ENCODE results near the gene ERBB2. TPM values are rescaled to one million over a fixed set of nuclear protein-coding genes. Genes with fewer than 3 reads are reported as not detected.

Gene ERBB2
- total and polyA plus RNA-seq, 2 of the 13 experiments (the other 11 are each of a cell fraction or from before 2014, with no cell fraction given): 57.7 to 64.1 TPM

GRCh38 chr17:39756380-39757079 is 56.7 kb downstream of the ERBB2 start:
- CTCF ChIA-PET (ENCODE audit: low intra/inter-chr PET ratio, low total read pairs): no interaction called here

More at GRCh38 chr17:39756380-39757079, 56.7 kb downstream of the ERBB2 start:
- peaks cover 6 to 48% of the 10 kb centered on the region in 2 experiments for H3K27me3 ChIP-seq (ENCODE audit: control insufficient read depth in 1 of 2, insufficient read depth in 2 of 2, low read length in 2 of 2)
- intact Hi-C loops (cut with micrococcal nuclease; ENCODE audit: unreplicated experiment): no loop called here
- WGBS (ENCODE audit: low lambda C conversion rate): 43% methylated on average over 7 of the region's 7 CpGs
- BruUV-seq (replicated peaks): no TSS peak
- H3K27ac ChIP-seq (ENCODE audit: extremely low read length, insufficient read depth, low read length): no peak overlapping the region
- FAIRE-seq: no peak
- TF ChIP-seq CENPBD1 (CRISPR knock-in tag; IDR thresholded peaks at IDR 0.05; ENCODE audit: borderline replicate concordance, low read depth) (no peak), ZNF281 (CRISPR knock-in tag; IDR thresholded peaks at IDR 0.05; ENCODE audit: borderline replicate concordance) (no peak), HNRNPL (IDR thresholded peaks at IDR 0.05; ENCODE audit: low read depth, low read length) (no peak), ZFP62 (CRISPR knock-in tag; IDR thresholded peaks at IDR 0.05) (no peak), KDM1A (CRISPR knock-in tag; IDR thresholded peaks at IDR 0.05) (no peak), ZNF101 (CRISPR knock-in tag; IDR thresholded peaks at IDR 0.05; ENCODE audit: borderline replicate concordance, low read depth) (no peak), ZNF136 (CRISPR knock-in tag; IDR thresholded peaks at IDR 0.05; ENCODE audit: low read depth) (no peak), PAXIP1 (CRISPR knock-in tag; conservative IDR thresholded peaks at IDR 0.05) (no peak), ZNF761 (CRISPR knock-in tag; conservative IDR thresholded peaks at IDR 0.05) (no peak)
- H3K4me1 ChIP-seq (ENCODE audit: insufficient read depth, low read length): peaks cover 62% of the 10 kb centered on the region
- H3K4me3 ChIP-seq (replicated peaks in 1 of 3; ENCODE audit: insufficient read depth in 1 of 3, low read depth in 2 of 3, low read length in 3 of 3): peak overlapping the region in 1 of 3 experiments; percentile 35; a peak in 1 of 6 replicates
- ATAC-seq: no peak
- H3K36me3 ChIP-seq (replicated peaks in 1 of 2; ENCODE audit: control insufficient read depth in 1 of 2, insufficient read depth in 2 of 2, low read length in 2 of 2): no peaks in the 10 kb centered on the region
- in situ Hi-C loops (cut with HindIII; ENCODE audit: extremely low pct_ligation_motif_present, low pct_unique_long_range_greater_than_20kb): no loop called here
- no peak overlapping the region for H3K9ac ChIP-seq (ENCODE audit: insufficient read depth, low read depth, low read length)
- H3K4me2 ChIP-seq (ENCODE audit: low read depth, low read length): peak overlapping the region; percentile 91; the same call in 1 of the 2 replicates
- no peak for DNase-seq (ENCODE audit: low spot score)
- H4K20me1 ChIP-seq (ENCODE audit: insufficient read depth, low read length): no peaks in the 10 kb centered on the region
- no peak overlapping the region for H2AFZ ChIP-seq (ENCODE audit: low read length)
- H3K79me2 ChIP-seq (ENCODE audit: insufficient read depth, low read length): no peaks in the 10 kb centered on the region
- POLR2A ChIA-PET: interaction anchor here (1.5 to 5.3 kb wide), 5 partner anchors 17 to 170 kb away, joined by 4 to 52 read pairs (median 6); partner anchors contain the start of gene PGAP3
- no peaks in the 10 kb centered on the region for H3K9me3 ChIP-seq (ENCODE audit: low read length)
